IPS-15b (cell line): Measurements from ENCODE around the gene ANKRD42.

Experiments
- H3K27me3 ChIP-seq: one replicate; pipeline ENCODE4 v1.6.1; 2013; ENCODE audit warnings: low read length; ENCODE audit not compliant: control insufficient read depth, insufficient read depth
- H3K36me3 ChIP-seq: one replicate; pipeline ENCODE4 v1.6.1; 2013; ENCODE audit warnings: low read length; ENCODE audit not compliant: control insufficient read depth, insufficient read depth
- H3K4me1 ChIP-seq: one replicate; pipeline ENCODE4 v1.6.1; 2013; ENCODE audit warnings: mild to moderate bottlenecking, low read length; ENCODE audit not compliant: control insufficient read depth, insufficient read depth
- H3K4me3 ChIP-seq: one replicate; pipeline ENCODE4 v1.5.1; 2013; ENCODE audit warnings: low read depth, low read length
- H3K9ac ChIP-seq: one replicate; pipeline ENCODE4 v1.6.1; 2013; ENCODE audit warnings: low read depth, mild to moderate bottlenecking, low read length
- H3K9me3 ChIP-seq: one replicate; pipeline ENCODE4 v1.6.1; 2013; ENCODE audit warnings: mild to moderate bottlenecking, low read length; ENCODE audit not compliant: control insufficient read depth, insufficient read depth

Gene ANKRD42

DNA sequence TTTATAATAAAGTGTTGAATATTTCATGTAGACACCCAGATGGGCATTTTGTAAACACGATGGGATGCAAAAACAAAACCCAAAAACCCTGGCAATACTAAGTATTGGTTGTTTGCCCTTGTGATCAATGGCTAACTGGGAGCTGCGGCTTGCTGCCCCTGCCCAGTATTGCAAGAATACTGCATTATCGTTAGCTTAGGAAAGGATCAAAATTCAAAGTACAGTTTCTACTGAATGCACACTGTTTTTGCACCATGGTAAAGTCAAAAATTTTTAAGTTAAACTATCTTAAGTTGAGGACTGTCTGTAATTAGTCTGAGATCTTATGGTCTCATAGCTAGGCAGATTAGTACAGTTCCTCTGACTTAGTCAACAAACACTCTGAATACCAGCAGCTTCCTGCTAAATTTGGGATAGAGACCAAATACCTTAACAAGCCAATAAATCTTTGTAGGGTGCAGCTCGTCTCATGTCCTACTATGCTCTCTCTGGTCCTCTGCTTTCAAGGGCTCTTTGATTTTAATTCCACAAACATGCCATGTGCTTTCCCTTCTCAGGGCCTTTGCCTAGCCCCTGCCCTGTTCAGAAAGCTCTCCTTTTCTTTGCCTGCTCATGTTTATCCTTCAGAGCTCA lies 88.7 kb downstream of the ANKRD42 start:
- H3K36me3 ChIP-seq, result no peaks in the 10 kb centered on the region
- H3K27me3 ChIP-seq, result no peaks in the 10 kb centered on the region
- H3K9ac ChIP-seq, result no peak overlapping the region
- H3K4me1 ChIP-seq, result peaks cover 2% of the 10 kb centered on the region
- H3K9me3 ChIP-seq, result no peaks in the 10 kb centered on the region
- H3K4me3 ChIP-seq, result no peak overlapping the region

DNA sequence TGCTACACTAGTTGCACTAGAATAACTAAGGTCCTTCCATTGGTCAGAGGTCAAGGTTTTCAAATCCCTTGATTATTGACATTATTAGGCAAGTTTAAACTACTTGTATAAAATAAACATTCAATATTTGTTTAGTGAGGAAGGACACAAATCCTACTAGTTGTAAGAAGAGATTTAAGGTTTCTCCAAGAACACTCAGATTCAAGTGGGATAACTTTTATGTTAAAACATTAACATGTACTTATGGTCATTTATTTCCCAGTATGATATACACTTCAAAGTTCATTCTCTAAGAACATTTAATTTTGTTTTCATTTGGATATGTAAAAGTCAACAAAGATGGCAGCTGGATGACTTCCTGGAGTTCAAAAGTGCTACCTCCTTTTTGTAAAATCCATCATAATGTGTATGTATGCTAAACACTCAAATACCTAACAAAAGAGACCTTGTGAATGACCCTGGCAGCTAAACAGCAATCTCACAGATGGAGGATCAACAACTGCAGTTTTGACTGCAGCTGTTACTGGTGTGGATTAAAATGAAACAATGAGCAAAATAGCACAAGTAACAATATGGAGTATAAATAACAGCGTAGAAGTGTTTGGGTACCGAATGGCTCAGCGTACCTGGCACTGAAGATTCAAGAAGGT lies 91.1 kb downstream of the ANKRD42 start:
- Histone ChIP-seq H3K27me3 (no peaks in the 10 kb centered on the region), H3K9ac (peak overlapping the region; percentile 92), H3K9me3 (no peaks in the 10 kb centered on the region), H3K36me3 (no peaks in the 10 kb centered on the region), H3K4me1 (peaks cover 2% of the 10 kb centered on the region), H3K4me3 (peak overlapping the region; percentile 97)

DNA sequence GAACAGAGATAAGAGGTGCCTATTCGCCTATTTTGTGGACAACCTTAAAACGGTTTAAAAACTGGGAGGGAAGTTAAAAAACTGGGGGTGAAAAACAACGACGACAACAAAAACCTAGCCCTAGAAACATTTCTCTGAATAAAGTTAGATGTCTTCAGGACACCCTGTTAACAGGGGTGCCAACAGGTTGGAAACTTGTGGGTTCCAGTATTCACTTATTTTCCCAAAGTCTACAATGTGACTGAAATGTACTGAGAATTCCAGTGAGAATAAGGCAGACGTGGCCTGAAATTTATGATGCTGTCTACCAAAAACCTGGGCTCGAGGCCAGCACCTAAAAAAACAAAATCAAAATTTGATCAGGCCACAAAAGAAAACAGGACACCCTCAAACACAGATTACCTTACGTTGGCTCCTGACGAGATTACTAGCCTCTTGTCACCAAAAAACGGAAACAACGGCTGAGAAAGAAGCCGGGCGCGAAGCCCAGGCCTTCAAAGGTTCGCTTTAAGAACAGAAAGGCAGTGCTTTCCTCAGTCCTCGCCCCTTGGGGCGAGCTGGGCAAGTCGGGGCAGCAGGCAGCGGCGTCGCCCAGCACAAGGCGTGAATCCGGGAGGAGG lies 91.7 kb downstream of the ANKRD42 start:
- H3K9ac ChIP-seq, result peak overlapping the region; percentile 92
- H3K4me1 ChIP-seq, result peaks cover 2% of the 10 kb centered on the region
- no peaks in the 10 kb centered on the region for H3K9me3 ChIP-seq
- H3K36me3 ChIP-seq, result no peaks in the 10 kb centered on the region
- H3K4me3 ChIP-seq, result peak overlapping the region; percentile 97
- no peaks in the 10 kb centered on the region for H3K27me3 ChIP-seq

DNA sequence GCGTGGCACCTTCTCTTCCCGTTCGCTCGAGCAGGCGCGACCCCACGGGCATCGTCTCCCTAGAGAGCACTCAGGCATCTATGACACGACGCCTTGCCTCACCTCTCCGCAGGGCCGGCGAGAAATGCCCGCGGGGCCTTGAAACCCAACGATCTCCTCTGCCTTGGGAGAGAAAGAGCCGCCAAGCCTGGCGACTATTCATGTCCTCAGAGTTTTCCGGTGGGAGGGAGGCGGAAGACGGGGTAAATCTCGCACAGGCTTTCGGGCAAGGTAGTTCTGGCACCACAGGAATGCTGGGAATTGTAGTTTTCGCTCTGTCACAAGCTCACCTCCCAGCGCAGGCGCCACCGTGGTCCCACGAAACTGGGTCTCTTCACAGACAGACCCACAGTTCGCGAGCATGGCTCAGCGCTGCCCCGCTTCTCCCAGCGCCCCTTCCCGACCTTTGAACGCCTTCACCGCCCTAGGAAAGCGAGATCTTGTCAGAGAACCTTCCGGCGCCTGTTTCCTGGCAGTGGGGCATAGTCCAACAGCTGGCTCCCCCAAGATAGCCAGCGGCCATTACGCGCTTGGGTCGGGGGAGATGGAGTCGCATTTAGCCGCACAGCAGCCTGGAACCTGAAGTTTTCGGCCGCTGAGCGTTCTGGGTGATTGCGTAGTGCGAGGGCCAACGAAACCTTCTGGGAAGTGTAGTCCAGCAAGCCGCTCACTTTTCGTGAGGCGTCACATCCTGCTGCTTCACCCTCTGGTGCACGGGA lies 92.4 kb downstream of the ANKRD42 start, which contains the start of gene CCDC90B:
Gene CCDC90B (minus strand): TSS at position 597 of the 758 bp plus-strand sequence. CDS start 395 bp downstream, at position 202.
- H3K4me1 ChIP-seq, result peaks cover 2% of the 10 kb centered on the region
- H3K9me3 ChIP-seq, result no peaks in the 10 kb centered on the region
- no peaks in the 10 kb centered on the region for H3K36me3 ChIP-seq
- H3K9ac ChIP-seq, result peak within 1 kb of the TSS; percentile 92
- H3K27me3 ChIP-seq, result no peaks in the 10 kb centered on the region
- peak within 1 kb of the TSS; percentile 97 for H3K4me3 ChIP-seq

DNA sequence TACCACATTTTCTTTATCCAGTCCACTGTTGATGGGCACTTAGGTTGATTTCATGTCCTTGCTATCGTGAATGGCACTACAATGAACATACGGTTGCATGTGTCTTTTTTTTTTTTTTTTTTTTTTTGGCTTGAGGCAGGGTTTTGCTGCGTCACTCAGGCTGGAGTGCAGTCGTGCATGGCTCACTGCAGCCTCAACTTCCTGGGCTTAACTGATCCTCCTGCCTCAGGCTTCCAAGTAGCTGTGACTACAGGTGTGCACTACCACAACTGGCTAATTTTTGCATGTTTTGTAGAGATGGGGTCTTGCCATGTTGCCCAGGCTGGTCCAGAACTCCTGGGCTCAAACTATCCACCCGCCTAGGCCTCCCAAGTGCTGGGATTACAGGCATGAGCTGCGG lies 94.1 kb downstream of the ANKRD42 start:
- peaks cover 4% of the 10 kb centered on the region for H3K4me1 ChIP-seq
- no peak overlapping the region for H3K4me3 ChIP-seq
- no peaks in the 10 kb centered on the region for H3K36me3 ChIP-seq
- H3K9me3 ChIP-seq, result no peaks in the 10 kb centered on the region
- no peak overlapping the region for H3K9ac ChIP-seq
- H3K27me3 ChIP-seq, result no peaks in the 10 kb centered on the region

DNA sequence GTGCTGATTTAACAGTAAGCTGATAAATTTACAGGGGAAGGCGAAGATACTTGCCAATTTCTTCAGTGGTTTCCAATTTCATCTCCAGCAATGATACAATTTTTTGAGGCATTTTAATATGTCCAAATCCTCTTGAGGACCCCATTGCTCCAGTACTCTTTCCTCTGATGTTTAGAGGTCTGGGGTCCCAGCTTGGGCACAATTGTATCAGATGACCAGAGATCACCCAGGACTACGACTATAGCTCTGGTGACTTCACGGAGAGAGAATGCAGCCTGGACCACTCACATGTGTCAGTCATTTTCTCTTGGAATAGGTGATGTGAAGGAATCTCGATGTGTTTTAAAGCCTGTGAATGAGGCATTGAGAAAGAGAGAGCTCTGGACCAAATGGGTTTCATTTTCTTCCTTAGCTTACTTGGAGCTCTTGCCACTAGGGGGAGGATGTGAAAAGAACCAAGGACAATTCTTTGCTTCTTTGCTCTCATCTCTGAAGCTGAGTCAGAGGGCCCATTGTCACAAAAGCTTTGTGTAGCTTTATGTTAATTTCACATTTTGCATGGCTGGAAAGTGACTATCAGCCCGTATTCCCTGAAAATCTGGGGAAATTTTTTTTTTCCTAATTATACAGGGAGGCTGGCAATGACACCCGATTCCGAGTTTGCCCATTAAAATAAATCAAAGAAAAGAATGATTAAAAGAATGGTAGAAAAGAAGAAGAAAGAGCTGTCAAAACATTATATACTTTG lies 99.4 kb downstream of the ANKRD42 start:
- H3K4me1 ChIP-seq, result peaks cover 5% of the 10 kb centered on the region
- H3K9ac ChIP-seq, result no peak overlapping the region
- H3K36me3 ChIP-seq, result no peaks in the 10 kb centered on the region
- H3K4me3 ChIP-seq, result no peak overlapping the region
- H3K9me3 ChIP-seq, result no peaks in the 10 kb centered on the region
- H3K27me3 ChIP-seq, result no peaks in the 10 kb centered on the region

DNA sequence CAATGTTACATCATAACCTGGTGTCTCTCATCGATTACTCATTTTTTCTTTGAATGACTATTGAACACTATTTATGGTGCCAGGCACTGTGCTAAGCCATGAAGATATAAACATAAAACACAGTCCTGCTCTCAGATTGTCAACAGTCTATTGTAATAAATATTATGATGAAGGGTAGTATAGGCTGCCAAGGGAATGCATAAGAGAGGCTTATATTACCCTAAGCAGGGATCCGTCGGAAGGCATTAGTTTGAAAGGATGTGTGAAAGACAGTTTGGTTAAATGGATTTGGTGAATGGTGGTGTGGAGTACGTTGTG lies 99.9 kb downstream of the ANKRD42 start:
- Histone ChIP-seq H3K9me3 (no peaks in the 10 kb centered on the region), H3K27me3 (no peaks in the 10 kb centered on the region), H3K9ac (no peak overlapping the region), H3K4me1 (peaks cover 5% of the 10 kb centered on the region), H3K4me3 (no peak overlapping the region), H3K36me3 (no peaks in the 10 kb centered on the region)

DNA sequence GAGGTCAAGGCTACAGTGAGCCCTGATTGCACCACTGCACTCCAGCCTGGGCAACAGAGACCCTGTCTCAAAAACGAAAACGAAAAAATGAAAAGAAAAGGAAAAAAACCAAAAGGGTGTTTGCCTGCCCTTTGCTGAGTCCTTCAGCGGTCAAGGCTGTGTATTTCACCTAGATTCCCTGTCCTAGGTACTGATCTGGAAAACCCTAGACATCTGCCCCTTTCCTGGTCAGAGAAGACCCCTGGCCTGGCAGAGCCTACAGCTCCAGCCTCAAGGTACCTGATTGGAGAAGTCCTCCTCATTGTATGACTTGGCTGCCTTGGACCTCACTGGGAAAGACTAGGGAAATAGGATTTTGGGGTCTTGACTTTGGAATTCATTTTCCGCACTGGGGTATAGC lies 100.7 kb downstream of the ANKRD42 start:
- Histone ChIP-seq H3K4me3 (no peak overlapping the region), H3K9me3 (no peaks in the 10 kb centered on the region), H3K27me3 (no peaks in the 10 kb centered on the region), H3K36me3 (no peaks in the 10 kb centered on the region), H3K9ac (no peak overlapping the region), H3K4me1 (peaks cover 5% of the 10 kb centered on the region)
